Gastrocnemius medialis (tissue), 4 donors: ENCODE results near the gene LZTR1. TPM values are rescaled to one million over a fixed set of nuclear protein-coding genes. Genes with fewer than 3 reads are reported as not detected.

Experiments used
- ATAC-seq, 2 donors: fragments of 150-250 bp; one replicate each; pipeline ENCODE4 v1.9.1; 2016
- DNase-seq, 2 donors: peaks; one replicate each; pipeline ENCODE4 v3.0.0-alpha.2; 2019
- H3K27ac ChIP-seq, 4 donors: fragments of 200-600 bp; sonication (generic); 1 replicate in 1 of 4; 2 replicates in 3 of 4; pipeline ENCODE4 v1.5.1; 2016 to 2018; ENCODE audit warnings: mild to moderate bottlenecking in 2 of 4, moderate library complexity in 1 of 4
- H3K27me3 ChIP-seq, 3 donors: fragments of 200-600 bp; sonication (generic) in 2 of 3; 1 replicate in 1 of 3; 2 replicates in 2 of 3; pipeline versions ENCODE4 v1.5.1 to v1.6.0; 2016 to 2019; ENCODE audit warnings: mild to moderate bottlenecking in 1 of 3, moderate library complexity in 1 of 3
- H3K36me3 ChIP-seq, 2 donors: fragments of 200-600 bp; sonication (generic) in 1 of 2; one replicate each; pipeline ENCODE4 v1.5.1; 2017 to 2018
- H3K4me1 ChIP-seq, 2 donors: fragments of 200-600 bp; sonication (generic) in 1 of 2; one replicate each; pipeline ENCODE4 v1.5.1; 2016 to 2017; ENCODE audit warnings: mild to moderate bottlenecking in 2 of 2
- H3K4me3 ChIP-seq, 4 donors: fragments of 200-600 bp; sonication (generic) in 3 of 4; 1 replicate in 1 of 4; 2 replicates in 3 of 4; pipeline ENCODE4 v1.5.1; 2016 to 2019; ENCODE audit warnings: mild to moderate bottlenecking in 2 of 4
- H3K9me3 ChIP-seq, 3 donors: fragments of 200-600 bp; sonication (generic) in 2 of 3; 1 replicate in 1 of 3; 2 replicates in 2 of 3; pipeline ENCODE4 v1.5.1; 2016 to 2019
- CTCF ChIP-seq, 5 experiments: fragments of 450-650 bp in 3 of 5; fragments of 200-600 bp in 2 of 5; sonication (generic) in 2 of 5; IDR thresholded peaks in 4 of 5; conservative IDR thresholded peaks in 1 of 5; 1 replicate in 4 of 5; 2 replicates in 1 of 5; pipeline ENCODE4 v1.5.1; 2016 to 2019; ENCODE audit warnings: antibody characterized with exemption in 5 of 5, mild to moderate bottlenecking in 3 of 5, moderate library complexity in 3 of 5
- POLR2A ChIP-seq, 2 donors: fragments of 450-650 bp; IDR thresholded peaks; one replicate each; pipeline ENCODE4 v1.6.1; 2017; ENCODE audit warnings: antibody characterized with exemption in 2 of 2, mild to moderate bottlenecking in 2 of 2, moderate library complexity in 2 of 2
- in situ Hi-C, 4 donors: fragments of 200-750 bp; cut with MboI; loops; one replicate each; pipeline versions ENCODE4 v1.15.0 to v1.8.0; 2017; ENCODE audit warnings: low sequenced_read_pairs in 4 of 4
- intact Hi-C: fragments of 100-400 bp; cut with DNase I; formaldehyde crosslinking; loops from one replicate; pipeline ENCODE4 v1.15.1; 2023; ENCODE audit warnings: low total_unique reads
- total RNA-seq, 4 donors: library from RNA; depleted of rRNA; stranded (reverse); fragments of >200 nt; gene quantifications; one replicate each; pipeline versions ENCODE4 v1.1.0 to v1.2.3, GENCODE V29; 2016

LZTR1 gene
- total RNA-seq, 4 donors from 2014 or later = 25.4 to 36.4 (median 26.3) TPM

- ATAC-seq (no peak), DNase-seq (no peak)
- TF ChIP-seq CTCF (IDR thresholded peaks at IDR 0.05 in 4 of 5, conservative IDR thresholded peaks at IDR 0.05 in 1 of 5) (no peak), POLR2A (IDR thresholded peaks at IDR 0.05) (no peak)
- H3K4me1 ChIP-seq = peaks cover 6 to 12% of the 10 kb centered on the region in 2 donors
- no peaks in the 10 kb centered on the region for H3K36me3 ChIP-seq
- H3K9me3 ChIP-seq = no peaks in the 10 kb centered on the region
- no peaks in the 10 kb centered on the region for H3K27me3 ChIP-seq
- in situ Hi-C loops = loop anchor here in 1 of 4 donors (10.0 kb wide), 1 partner anchor 125 kb away; no protein-coding TSS in a partner anchor
- H3K27ac ChIP-seq = no peak overlapping the region
- H3K4me3 ChIP-seq = no peak overlapping the region
- intact Hi-C loops = loop anchor here (10.0 kb wide), 1 partner anchor 125 kb away; no protein-coding TSS in a partner anchor
These were observed 27.7 kb downstream of the LZTR1 start for GRCh38 chr22:21009638-21010425.

- TF ChIP-seq CTCF (IDR thresholded peaks at IDR 0.05 in 4 of 5, conservative IDR thresholded peaks at IDR 0.05 in 1 of 5) (no peak), POLR2A (IDR thresholded peaks at IDR 0.05) (no peak)
- Histone ChIP-seq H3K4me1 (peaks cover 10 to 20% of the 10 kb centered on the region in 2 donors), H3K9me3 (no peaks in the 10 kb centered on the region), H3K27ac (no peak overlapping the region), H3K36me3 (no peaks in the 10 kb centered on the region), H3K27me3 (no peaks in the 10 kb centered on the region), H3K4me3 (no peak overlapping the region)
- DNase-seq (no peak), ATAC-seq (no peak)
- in situ Hi-C loops = no loop called here
- intact Hi-C loops = no loop called here
These were observed 28.5 kb downstream of the LZTR1 start for GRCh38 chr22:21010426-21011113.

DNA sequence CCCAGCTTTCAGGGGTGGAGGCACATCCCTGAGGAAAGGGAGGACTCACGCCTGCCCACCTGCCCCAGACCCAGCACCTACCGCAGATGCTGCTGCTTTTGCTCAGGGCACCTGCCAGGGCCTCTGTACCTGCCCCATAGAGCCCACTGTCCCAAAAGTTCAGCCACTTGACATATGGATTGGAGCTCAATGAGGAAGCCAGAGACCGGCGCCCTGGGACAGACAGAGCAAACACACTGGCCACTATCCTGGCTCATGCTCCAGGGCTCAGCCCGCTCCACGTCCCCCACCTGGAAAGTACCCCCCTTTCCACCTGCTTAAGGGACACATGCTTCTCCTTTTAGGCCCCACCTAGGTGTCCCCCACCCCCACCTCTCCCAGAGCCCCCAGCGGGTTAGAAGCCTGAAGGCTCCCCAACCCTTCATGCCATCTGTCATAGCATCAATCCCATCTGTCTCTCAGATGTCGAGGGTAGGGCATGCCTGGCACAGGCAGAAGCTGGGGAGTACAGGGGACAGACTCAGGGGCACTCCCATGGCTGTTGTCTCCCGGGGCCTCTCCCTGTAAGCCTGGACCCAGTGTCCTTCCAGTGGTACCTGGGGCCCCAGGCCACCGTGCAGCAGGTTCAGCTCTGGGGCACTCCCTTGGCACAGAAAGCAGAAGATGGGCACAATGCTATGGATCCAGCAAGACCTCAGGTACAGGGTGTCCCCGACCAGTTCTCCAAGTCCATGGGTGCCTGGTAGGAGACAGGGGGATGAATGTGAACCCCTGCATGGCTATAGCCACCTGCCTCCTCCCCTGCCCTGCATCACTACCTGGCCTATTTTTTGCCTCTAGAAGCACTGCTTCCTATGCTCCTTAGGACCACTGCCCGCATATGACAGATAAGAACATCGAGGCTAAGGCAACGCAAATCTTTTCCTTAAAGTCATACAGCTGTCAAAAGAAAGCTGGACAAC, 30.6 kb downstream of the LZTR1 start:
- TF ChIP-seq POLR2A (IDR thresholded peaks at IDR 0.05) = no peak
- intact Hi-C loops (no loop called here), in situ Hi-C loops (no loop called here)
- Histone ChIP-seq H3K9me3 (no peaks in the 10 kb centered on the region), H3K27ac (no peak overlapping the region), H3K27me3 (no peaks in the 10 kb centered on the region), H3K36me3 (no peaks in the 10 kb centered on the region), H3K4me3 (no peak overlapping the region), H3K4me1 (peaks cover 12 to 26% of the 10 kb centered on the region in 2 donors)
- DNase-seq (no peak), ATAC-seq (no peak)

DNA sequence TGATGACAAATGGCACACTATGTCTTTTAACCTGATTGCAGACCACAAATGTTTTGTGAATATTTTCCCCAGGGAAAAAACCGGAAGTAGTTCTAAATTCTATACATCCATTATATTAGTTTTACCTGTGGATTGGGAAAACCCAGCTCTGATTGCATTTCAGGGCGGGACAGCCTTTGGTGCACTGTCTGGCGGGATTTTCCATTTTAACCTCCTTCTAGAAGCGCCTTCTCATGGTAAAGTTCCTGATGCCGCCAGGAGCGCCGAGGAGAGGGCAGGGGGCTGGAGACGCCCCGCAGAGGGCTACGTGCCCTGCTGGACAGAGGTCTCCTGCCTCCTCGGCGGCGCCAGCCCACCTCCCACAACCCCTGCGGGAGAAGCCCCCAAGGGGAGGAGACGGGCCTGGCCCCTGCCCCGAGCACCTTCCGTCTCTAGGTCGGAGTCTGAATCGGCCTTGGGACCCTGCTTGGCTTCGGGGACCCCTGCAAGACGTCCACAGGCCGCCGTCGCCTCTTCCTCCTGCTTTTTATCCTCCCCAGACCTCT, 31.6 kb downstream of the LZTR1 start:
- intact Hi-C loops = no loop called here
- H3K4me3 ChIP-seq = peak overlapping the region; percentile 56 to 81 (median 73)
- no peak for TF ChIP-seq CTCF (IDR thresholded peaks at IDR 0.05 in 4 of 5, conservative IDR thresholded peaks at IDR 0.05 in 1 of 5)
- TF ChIP-seq POLR2A (IDR thresholded peaks at IDR 0.05) = no peak

More for the DNA sequence above, 31.6 kb downstream of the LZTR1 start:
- ATAC-seq (no peak), DNase-seq (no peak)
- Histone ChIP-seq H3K4me1 (peaks cover 12 to 26% of the 10 kb centered on the region in 2 donors), H3K27me3 (no peaks in the 10 kb centered on the region), H3K27ac (peak overlapping the region; percentile 90 to 96 (median 94)), H3K9me3 (no peaks in the 10 kb centered on the region), H3K36me3 (no peaks in the 10 kb centered on the region)
- in situ Hi-C loops = no loop called here
